K562 (cell line): ENCODE data around the gene ATXN3L. TPM values are rescaled to one million over a fixed set of nuclear protein-coding genes. Genes with fewer than 3 reads are reported as not detected.

ENCODE experiments used
- ATF1 ChIP-seq, 2 experiments: fragments of 450-650 bp in 1 of 2; IDR thresholded peaks; 2 replicates each; pipeline ENCODE4 v1.6.1; 2016; ENCODE audit warnings: missing compliant biosample characterization in 1 of 2, missing genetic modification characterization in 1 of 2
- BCOR ChIP-seq: fragments of 450-650 bp; IDR thresholded peaks from 2 replicates; pipeline ENCODE4 v1.6.1; 2016
- DACH1 ChIP-seq: fragments of 450-650 bp; IDR thresholded peaks from 2 replicates; pipeline ENCODE4 v1.6.1; 2018; ENCODE audit not compliant: partially characterized antibody
- HMG20B ChIP-seq: fragments of 250-450 bp; sonication (Bioruptor Pico); IDR thresholded peaks from 2 replicates; pipeline ENCODE4 v1.5.0; 2021; ENCODE audit warnings: mild to moderate bottlenecking
- MTA1 ChIP-seq: fragments of 450-650 bp; IDR thresholded peaks from 2 replicates; pipeline ENCODE4 v1.6.1; 2017; ENCODE audit warnings: borderline replicate concordance
- TEAD4 ChIP-seq, 2 experiments: sonication (generic) in 1 of 2; formaldehyde crosslinking in 1 of 2; IDR thresholded peaks; 2 replicates each; pipeline versions ENCODE4 v1.6.1 to v1.8.0; 2012 to 2022; ENCODE audit warnings: borderline replicate concordance in 1 of 2, inconsistent platforms in 1 of 2, low read length in 1 of 2, mild to moderate bottlenecking in 1 of 2, missing genetic modification reagents in 1 of 2
- ZKSCAN1 ChIP-seq: fragments of 150-350 bp; IDR thresholded peaks from 2 replicates; pipeline ENCODE4 v1.6.1; 2016; ENCODE audit warnings: low read depth, low read length
- polyA plus RNA-seq, 8 experiments: library from polyadenylated mRNA; depleted of rRNA in 4 of 8; stranded (reverse) in 5 of 8; unstranded in 3 of 8; fragments of >200 nt; fragmentation: Nextera tagmentation in 2 of 8; fragmentation: Illumina TruSeq in 1 of 8; extraction: Ambion mirVana in 2 of 8; extraction: Trizol in 1 of 8; gene quantifications; 2 replicates each; pipeline versions ENCODE4 v1.2.1 to v1.2.3, GENCODE V29; 2011 to 2014; ENCODE audit warnings: inconsistent platforms in 1 of 8, missing spikeins in 1 of 8
- total RNA-seq, 7 experiments: library from RNA; depleted of rRNA in 6 of 7; stranded (reverse); fragments of >200 nt in 6 of 7; fragmentation: Illumina TruSeq in 2 of 7; extraction: Trizol in 2 of 7; gene quantifications; 2 replicates each; pipeline versions ENCODE4 v1.2.1 to v1.2.3, GENCODE V29; 2011 to 2021; ENCODE audit warnings: low replicate concordance in 1 of 7
- TF ChIP-seq, protein P1 (sequence below): fragments of 200-600 bp; sonication (generic); IDR thresholded peaks from one replicate; pipeline ENCODE4 v1.6.1; 2012; ENCODE audit warnings: mild to moderate bottlenecking, low read depth, low read length, inconsistent platforms
- TF ChIP-seq, protein P2 (sequence below): sonication (generic); formaldehyde crosslinking; IDR thresholded peaks from 2 replicates; pipeline ENCODE4 v1.8.0; 2022; ENCODE audit warnings: mild to moderate bottlenecking, missing genetic modification reagents
- TF ChIP-seq, protein P3 (sequence below), 2 experiments: fragments of 450-650 bp; conservative IDR thresholded peaks; 2 replicates each; pipeline ENCODE4 v1.6.1; 2017; ENCODE audit warnings: mild to moderate bottlenecking in 2 of 2, moderate library complexity in 2 of 2
- TF ChIP-seq, protein P4 (sequence below): sonication (generic); IDR thresholded peaks from 2 replicates; pipeline ENCODE4 v1.6.1; 2016

Gene ATXN3L
- total and polyA plus RNA-seq, 9 of the 15 experiments (the other 6 are each of a cell fraction or from before 2014, with no cell fraction given): 0.04 to 0.31 TPM; not detected in 7

DNA sequence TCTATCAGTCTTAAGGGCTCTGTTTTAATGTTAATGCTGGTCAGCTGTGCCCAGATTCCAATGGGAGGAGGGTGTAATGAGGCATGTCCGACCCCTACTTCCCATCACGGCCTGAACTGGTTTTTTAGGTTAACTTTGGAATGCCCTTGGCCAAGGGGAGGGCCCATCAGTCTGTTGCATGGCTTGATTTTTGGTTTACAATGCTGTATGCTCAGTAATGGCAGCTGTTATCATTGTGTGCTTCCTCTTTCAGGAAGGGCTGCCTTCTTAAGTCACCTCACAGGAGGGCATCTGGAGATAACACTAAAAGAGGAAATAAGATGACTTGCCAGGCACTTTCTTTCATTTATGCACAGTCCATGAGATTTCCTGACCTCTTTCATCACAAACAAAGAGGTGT, 36.3 kb downstream of the ATXN3L start (continued):
- TF ChIP-seq, protein P1, sequence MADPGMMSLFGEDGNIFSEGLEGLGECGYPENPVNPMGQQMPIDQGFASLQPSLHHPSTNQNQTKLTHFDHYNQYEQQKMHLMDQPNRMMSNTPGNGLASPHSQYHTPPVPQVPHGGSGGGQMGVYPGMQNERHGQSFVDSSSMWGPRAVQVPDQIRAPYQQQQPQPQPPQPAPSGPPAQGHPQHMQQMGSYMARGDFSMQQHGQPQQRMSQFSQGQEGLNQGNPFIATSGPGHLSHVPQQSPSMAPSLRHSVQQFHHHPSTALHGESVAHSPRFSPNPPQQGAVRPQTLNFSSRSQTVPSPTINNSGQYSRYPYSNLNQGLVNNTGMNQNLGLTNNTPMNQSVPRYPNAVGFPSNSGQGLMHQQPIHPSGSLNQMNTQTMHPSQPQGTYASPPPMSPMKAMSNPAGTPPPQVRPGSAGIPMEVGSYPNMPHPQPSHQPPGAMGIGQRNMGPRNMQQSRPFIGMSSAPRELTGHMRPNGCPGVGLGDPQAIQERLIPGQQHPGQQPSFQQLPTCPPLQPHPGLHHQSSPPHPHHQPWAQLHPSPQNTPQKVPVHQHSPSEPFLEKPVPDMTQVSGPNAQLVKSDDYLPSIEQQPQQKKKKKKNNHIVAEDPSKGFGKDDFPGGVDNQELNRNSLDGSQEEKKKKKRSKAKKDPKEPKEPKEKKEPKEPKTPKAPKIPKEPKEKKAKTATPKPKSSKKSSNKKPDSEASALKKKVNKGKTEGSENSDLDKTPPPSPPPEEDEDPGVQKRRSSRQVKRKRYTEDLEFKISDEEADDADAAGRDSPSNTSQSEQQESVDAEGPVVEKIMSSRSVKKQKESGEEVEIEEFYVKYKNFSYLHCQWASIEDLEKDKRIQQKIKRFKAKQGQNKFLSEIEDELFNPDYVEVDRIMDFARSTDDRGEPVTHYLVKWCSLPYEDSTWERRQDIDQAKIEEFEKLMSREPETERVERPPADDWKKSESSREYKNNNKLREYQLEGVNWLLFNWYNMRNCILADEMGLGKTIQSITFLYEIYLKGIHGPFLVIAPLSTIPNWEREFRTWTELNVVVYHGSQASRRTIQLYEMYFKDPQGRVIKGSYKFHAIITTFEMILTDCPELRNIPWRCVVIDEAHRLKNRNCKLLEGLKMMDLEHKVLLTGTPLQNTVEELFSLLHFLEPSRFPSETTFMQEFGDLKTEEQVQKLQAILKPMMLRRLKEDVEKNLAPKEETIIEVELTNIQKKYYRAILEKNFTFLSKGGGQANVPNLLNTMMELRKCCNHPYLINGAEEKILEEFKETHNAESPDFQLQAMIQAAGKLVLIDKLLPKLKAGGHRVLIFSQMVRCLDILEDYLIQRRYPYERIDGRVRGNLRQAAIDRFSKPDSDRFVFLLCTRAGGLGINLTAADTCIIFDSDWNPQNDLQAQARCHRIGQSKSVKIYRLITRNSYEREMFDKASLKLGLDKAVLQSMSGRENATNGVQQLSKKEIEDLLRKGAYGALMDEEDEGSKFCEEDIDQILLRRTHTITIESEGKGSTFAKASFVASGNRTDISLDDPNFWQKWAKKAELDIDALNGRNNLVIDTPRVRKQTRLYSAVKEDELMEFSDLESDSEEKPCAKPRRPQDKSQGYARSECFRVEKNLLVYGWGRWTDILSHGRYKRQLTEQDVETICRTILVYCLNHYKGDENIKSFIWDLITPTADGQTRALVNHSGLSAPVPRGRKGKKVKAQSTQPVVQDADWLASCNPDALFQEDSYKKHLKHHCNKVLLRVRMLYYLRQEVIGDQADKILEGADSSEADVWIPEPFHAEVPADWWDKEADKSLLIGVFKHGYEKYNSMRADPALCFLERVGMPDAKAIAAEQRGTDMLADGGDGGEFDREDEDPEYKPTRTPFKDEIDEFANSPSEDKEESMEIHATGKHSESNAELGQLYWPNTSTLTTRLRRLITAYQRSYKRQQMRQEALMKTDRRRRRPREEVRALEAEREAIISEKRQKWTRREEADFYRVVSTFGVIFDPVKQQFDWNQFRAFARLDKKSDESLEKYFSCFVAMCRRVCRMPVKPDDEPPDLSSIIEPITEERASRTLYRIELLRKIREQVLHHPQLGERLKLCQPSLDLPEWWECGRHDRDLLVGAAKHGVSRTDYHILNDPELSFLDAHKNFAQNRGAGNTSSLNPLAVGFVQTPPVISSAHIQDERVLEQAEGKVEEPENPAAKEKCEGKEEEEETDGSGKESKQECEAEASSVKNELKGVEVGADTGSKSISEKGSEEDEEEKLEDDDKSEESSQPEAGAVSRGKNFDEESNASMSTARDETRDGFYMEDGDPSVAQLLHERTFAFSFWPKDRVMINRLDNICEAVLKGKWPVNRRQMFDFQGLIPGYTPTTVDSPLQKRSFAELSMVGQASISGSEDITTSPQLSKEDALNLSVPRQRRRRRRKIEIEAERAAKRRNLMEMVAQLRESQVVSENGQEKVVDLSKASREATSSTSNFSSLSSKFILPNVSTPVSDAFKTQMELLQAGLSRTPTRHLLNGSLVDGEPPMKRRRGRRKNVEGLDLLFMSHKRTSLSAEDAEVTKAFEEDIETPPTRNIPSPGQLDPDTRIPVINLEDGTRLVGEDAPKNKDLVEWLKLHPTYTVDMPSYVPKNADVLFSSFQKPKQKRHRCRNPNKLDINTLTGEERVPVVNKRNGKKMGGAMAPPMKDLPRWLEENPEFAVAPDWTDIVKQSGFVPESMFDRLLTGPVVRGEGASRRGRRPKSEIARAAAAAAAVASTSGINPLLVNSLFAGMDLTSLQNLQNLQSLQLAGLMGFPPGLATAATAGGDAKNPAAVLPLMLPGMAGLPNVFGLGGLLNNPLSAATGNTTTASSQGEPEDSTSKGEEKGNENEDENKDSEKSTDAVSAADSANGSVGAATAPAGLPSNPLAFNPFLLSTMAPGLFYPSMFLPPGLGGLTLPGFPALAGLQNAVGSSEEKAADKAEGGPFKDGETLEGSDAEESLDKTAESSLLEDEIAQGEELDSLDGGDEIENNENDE: no peak
- TF ChIP-seq MTA1 (no peak), ZKSCAN1 (no peak), TEAD4 (IDR thresholded peaks at IDR 0.05; ENCODE audit: low read length) (peak; percentile 74), TEAD4 (CRISPR knock-in tag; IDR thresholded peaks at IDR 0.05; ENCODE audit: borderline replicate concordance) (no peak), BCOR (no peak), ATF1 (CRISPR knock-in tag; IDR thresholded peaks at IDR 0.05) (no peak), ATF1 (tag; IDR thresholded peaks at IDR 0.05) (0 out of 2 replicates have a peak, but pooled peaks have one; percentile 26), DACH1 (no peak), HMG20B (CRISPR knock-in tag) (no peak)
- TF ChIP-seq, protein P2, sequence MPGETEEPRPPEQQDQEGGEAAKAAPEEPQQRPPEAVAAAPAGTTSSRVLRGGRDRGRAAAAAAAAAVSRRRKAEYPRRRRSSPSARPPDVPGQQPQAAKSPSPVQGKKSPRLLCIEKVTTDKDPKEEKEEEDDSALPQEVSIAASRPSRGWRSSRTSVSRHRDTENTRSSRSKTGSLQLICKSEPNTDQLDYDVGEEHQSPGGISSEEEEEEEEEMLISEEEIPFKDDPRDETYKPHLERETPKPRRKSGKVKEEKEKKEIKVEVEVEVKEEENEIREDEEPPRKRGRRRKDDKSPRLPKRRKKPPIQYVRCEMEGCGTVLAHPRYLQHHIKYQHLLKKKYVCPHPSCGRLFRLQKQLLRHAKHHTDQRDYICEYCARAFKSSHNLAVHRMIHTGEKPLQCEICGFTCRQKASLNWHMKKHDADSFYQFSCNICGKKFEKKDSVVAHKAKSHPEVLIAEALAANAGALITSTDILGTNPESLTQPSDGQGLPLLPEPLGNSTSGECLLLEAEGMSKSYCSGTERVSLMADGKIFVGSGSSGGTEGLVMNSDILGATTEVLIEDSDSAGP (CRISPR knock-in tag): no peak
- TF ChIP-seq, protein P3, sequence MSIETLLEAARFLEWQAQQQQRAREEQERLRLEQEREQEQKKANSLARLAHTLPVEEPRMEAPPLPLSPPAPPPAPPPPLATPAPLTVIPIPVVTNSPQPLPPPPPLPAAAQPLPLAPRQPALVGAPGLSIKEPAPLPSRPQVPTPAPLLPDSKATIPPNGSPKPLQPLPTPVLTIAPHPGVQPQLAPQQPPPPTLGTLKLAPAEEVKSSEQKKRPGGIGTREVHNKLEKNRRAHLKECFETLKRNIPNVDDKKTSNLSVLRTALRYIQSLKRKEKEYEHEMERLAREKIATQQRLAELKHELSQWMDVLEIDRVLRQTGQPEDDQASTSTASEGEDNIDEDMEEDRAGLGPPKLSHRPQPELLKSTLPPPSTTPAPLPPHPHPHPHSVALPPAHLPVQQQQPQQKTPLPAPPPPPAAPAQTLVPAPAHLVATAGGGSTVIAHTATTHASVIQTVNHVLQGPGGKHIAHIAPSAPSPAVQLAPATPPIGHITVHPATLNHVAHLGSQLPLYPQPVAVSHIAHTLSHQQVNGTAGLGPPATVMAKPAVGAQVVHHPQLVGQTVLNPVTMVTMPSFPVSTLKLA (conservative IDR thresholded peaks at IDR 0.05): 0 out of 4 replicates have a peak, but pooled peaks of 1 of the 2 experiments have one; percentile 39
- TF ChIP-seq, protein P4, sequence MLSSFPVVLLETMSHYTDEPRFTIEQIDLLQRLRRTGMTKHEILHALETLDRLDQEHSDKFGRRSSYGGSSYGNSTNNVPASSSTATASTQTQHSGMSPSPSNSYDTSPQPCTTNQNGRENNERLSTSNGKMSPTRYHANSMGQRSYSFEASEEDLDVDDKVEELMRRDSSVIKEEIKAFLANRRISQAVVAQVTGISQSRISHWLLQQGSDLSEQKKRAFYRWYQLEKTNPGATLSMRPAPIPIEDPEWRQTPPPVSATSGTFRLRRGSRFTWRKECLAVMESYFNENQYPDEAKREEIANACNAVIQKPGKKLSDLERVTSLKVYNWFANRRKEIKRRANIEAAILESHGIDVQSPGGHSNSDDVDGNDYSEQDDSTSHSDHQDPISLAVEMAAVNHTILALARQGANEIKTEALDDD: 0 out of 2 replicates have a peak, but pooled peaks have one; percentile 25
